Effector CD8-positive, alpha-beta T cell (primary cell): ENCODE measurements around the gene PRKCB.

ENCODE experiments used
- DNase-seq: peaks from one replicate; lab custom pipeline; 2025; lab: John Stamatoyannopoulos, UW

The PRKCB gene

GRCh38 chr16:24049113-24049512 lies 213.3 kb downstream of the PRKCB start:
- DNase-seq: no peak

DNA sequence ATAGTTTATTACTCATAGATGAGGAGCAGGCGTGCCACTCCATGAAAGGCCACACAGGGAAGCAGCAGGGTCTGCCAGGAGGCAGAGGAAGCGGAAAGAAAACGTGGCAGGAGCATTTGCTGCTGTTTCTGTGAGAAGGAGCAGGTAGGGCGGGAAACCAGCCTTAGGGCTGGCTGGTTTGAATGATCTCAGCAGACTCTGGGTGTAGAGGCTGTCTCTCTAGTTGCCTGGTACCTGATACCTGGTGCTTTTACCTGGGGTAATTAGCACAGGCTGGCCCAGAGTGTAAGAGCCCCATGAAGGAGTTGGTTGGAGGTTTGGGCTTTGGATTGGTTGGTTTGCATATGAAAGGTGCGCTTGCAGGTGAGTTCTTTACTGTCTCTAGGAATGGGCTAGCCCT lies 215.3 kb downstream of the PRKCB start:
- DNase-seq: no peak

DNA sequence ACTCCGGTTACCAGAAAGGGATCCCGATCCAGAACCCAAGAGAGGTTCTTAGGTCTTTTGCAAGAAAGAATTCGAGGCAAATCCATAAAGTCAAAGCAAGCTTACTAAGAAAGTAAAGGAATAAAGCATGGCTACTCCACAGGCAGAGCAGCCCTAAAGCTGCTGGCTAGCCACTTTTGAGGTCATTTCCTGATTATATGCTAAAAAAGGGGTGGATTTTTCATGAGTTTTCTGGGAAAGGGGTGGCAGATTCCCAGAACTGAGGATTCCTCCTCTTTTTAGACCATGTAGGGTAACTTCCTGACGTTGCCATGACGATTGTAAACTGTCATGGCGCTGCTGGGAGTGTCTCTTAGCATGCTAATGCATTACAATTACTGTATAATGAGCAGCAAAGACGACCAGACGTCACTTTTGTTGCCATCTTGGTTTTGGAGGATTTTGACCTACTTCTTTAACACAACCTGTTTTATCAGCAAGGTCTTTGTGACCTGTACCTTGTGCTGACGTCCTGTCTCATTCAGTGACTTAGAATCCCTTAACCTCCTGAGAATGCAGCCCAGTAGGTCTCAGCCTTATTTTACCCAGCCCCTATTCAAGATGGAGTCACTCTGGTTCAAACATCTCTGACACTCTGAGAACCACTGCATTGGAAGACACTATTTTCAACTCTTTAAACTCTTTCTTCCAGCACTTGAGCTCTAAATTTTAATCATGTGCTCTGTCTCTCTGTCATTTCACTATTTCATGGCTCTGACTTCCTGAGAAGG lies 216.7 kb downstream of the PRKCB start:
- no peak for DNase-seq

- no peak for DNase-seq
These were observed 217.5 kb downstream of the PRKCB start for GRCh38 chr16:24053099-24053946.

- no peak for DNase-seq
These were observed 219.1 kb downstream of the PRKCB start for GRCh38 chr16:24054741-24055491.

DNA sequence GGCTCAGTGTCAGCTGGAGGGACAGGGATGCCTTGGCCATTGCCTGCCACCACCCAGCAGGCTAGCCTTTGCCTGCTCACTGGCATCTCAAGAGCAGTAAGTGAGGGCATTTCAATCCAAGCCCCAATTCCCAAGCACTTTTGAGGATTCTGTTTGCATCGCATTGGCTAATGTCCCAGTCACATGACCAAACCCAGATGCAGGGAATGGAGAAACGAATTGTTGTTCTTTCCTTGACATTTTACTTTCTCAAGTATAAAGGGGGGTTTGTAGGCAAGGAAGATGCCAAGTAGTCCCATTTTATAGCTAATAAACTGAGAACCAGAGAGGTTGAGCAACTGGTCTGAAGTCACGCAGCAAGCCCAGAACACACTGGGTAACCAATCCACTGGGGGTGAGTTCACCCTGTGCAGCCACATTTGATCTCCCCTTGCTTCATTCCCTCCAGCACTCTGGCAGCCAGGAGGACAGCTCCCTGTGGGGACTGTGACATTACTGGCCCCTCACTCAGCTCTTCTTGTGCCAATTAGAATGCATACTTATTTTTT lies 226.6 kb downstream of the PRKCB start:
- no peak for DNase-seq

GRCh38 chr16:24069036-24069590 lies 233.3 kb downstream of the PRKCB start:
- DNase-seq: no peak

DNA sequence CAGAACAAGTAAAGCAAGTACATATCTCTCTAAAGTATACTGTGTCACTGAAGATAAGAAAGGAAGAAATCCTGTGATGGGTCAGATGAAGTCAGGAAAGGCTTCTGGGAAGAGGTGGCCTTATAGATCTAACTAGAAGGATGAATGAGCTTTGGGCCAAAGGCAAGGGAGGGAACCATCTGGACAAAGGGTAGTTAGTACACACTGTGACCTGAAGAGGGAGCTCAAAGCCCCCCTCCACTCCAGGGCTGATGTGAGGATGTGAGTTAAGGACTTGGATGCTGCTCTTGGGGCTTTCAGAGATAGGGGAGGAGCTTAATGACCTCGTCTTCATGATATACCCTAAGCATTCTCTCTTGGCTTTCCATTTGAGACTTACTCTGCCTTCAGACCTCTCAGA lies 235.1 kb downstream of the PRKCB start:
- DNase-seq: no peak

DNA sequence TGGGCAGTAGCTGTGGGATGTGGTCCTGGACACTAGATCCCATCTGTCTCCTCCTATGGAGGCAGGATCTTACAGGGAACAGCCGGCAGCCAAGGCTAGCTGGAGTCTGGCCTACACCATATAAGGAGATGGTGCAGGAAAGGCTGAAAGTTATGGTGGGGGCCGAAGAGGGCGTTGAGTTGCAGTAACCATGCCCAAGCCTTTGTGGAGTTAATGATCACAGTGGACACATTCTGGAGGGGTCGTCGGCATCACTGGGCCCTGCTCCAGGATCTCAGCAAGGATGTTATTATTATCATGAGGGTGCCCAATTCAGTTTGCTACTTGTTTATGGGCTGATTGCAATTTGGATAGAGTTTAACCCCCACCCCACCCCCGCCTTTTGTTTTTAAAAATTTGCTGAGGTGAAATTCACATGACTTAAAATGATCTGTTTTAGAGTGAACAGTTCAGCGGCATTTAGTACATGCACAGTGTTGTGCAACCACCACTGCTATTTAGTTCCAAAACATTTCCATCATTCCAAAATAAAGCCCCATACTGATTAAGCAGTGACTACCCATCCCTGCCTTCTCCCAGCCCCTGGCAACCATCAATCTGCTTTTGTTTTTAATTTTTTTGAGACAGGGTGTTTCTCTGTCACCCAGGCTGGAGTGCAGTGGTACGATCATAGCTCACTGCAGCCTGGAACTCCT lies 236.0 kb downstream of the PRKCB start:
- DNase-seq: no peak

DNA sequence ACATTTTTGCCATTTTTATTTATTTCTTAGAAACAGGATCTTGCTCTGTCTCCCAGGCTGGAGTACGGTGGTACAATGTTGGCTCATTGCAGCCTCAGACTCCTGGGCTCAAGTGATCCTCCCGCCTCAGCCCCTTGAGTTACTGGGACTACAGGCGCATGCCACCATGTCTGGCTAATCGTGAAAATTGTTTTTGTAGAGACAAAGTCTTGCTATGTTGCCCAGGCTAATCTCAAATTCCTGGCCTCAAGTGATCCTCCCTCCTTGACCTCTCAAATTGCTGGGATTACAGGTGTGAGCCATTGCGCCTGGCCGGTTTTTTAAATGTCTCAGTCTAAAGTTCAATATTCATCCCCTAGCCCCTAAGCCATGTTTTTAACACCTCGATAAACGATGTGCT lies 237.5 kb downstream of the PRKCB start:
- DNase-seq: no peak

DNA sequence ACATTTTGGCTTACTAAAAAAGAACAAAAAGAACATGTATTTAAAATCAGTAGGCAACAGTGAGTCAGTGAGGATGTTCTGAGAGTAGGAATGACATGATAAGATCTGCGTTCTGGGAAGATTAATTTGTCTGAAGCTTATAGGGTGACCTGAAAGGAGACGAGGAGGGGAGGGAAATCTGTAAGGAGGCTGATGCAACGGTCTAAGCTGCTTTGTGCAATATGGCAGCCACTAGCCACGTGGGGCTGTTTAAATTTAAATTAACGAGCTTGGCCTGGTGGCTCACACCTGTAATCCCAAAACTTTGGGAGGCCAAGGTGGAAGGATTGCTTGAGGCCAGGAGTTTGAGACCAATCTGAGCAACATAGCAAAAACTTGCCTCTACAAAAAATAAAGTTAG lies 238.8 kb downstream of the PRKCB start:
- no peak for DNase-seq

GRCh38 chr16:24075302-24075701 lies 239.5 kb downstream of the PRKCB start:
- DNase-seq: no peak

GRCh38 chr16:24075931-24076716 lies 240.3 kb downstream of the PRKCB start:
- DNase-seq: no peak

- DNase-seq: no peak
These were observed 241.5 kb downstream of the PRKCB start for GRCh38 chr16:24077292-24077691.

- DNase-seq: no peak
These were observed 242.2 kb downstream of the PRKCB start for GRCh38 chr16:24077966-24078365.

- no peak for DNase-seq
These were observed 249.9 kb downstream of the PRKCB start for GRCh38 chr16:24085666-24086065.

- DNase-seq: no peak
These were observed 252.2 kb downstream of the PRKCB start for GRCh38 chr16:24087891-24088410.

GRCh38 chr16:24088767-24089166 lies 253.0 kb downstream of the PRKCB start:
- DNase-seq: no peak

GRCh38 chr16:24091125-24091524 lies 255.3 kb downstream of the PRKCB start:
- no peak for DNase-seq

- no peak for DNase-seq
These were observed 257.3 kb downstream of the PRKCB start for GRCh38 chr16:24093049-24093448.
